ENCODE measurements around the gene TXNDC11. TPM values are rescaled to one million over a fixed set of nuclear protein-coding genes. Genes with fewer than 3 reads are reported as not detected.

TXNDC11 gene
- total RNA-seq, 4 donors from 2014 or later: 69.3 to 89.4 (median 76.9) TPM

DNA sequence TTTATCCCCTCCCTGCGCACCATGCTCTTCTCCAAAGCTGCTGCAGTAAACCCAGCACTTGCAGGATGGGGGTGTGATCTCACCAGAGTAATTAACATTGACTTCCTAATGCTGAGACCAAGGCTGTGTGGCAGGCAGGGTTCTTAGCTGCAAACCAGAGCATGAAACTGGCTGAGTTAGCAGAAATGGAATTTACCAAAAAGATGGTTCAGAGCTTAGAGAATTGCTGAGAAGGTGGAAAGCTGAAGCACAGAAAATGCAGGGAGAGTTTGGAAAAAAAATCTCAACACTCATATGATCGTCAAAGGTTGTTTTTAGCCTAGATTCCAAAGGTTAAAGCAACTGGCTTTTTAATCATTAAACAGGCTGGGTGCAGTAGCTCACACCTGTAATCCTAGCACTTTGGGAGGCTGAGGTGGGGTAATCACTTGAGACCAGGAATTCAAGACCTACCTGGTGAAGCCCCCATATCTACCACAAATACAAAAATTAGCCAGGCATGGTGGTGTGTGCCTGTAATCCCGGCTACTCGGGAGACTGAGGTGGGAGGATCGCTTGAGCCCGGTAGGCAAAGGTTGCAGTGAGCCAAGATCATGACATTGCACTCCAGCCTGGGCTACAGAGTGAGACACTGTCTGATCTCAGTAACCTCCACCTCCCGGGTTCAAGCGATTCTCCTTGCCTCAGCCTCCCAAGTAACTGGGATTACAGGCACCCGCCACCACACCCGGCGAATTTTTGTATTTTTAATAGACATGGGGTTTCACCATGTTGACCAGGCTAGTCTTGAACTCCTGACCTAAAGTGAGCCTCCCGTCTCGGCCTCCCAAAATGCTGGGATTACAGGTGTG, 6.0 kb upstream of the TXNDC11 start:
- Histone ChIP-seq H3K4me3 (peak overlapping the region in 2 of 4 donors; percentile 2 to 12), H3K4me1 (peaks cover 0 to 10% (median 2%) of the 10 kb centered on the region in 4 donors), H3K9me3 (no peaks in the 10 kb centered on the region), H3K27ac (peak overlapping the region in 3 of 4 donors; percentile 49 to 94 (median 84)), H3K36me3 (peaks cover 0 to 47% (median 0%) of the 10 kb centered on the region in 3 donors), H3K27me3 (no peaks in the 10 kb centered on the region)
- DNase-seq: peak in 2 of 3 donors; percentile 63 to 70
- TF ChIP-seq POLR2A (IDR thresholded peaks at IDR 0.05) (no peak), CTCF (IDR thresholded peaks at IDR 0.05) (no peak)

GRCh38 chr16:11747949-11748403, 5.3 kb upstream of the TXNDC11 start:
- no peaks in the 10 kb centered on the region for H3K9me3 ChIP-seq
- peaks cover 0 to 15% (median 2%) of the 10 kb centered on the region in 4 donors for H3K4me1 ChIP-seq
- no peak for TF ChIP-seq CTCF (IDR thresholded peaks at IDR 0.05)
- TF ChIP-seq POLR2A (IDR thresholded peaks at IDR 0.05): no peak
- no peak for DNase-seq
- peak overlapping the region in 3 of 4 donors; percentile 49 to 94 (median 84) for H3K27ac ChIP-seq
- H3K27me3 ChIP-seq: no peaks in the 10 kb centered on the region
- H3K36me3 ChIP-seq: peaks cover 0 to 41% (median 0%) of the 10 kb centered on the region in 3 donors
- peak overlapping the region in 2 of 4 donors; percentile 2 to 12 for H3K4me3 ChIP-seq

GRCh38 chr16:11744075-11744470, 1.4 kb upstream of the TXNDC11 start:
- no peak for TF ChIP-seq CTCF (IDR thresholded peaks at IDR 0.05)
- no peak for TF ChIP-seq POLR2A (IDR thresholded peaks at IDR 0.05)
- no peaks in the 10 kb centered on the region for H3K9me3 ChIP-seq
- peaks cover 0 to 38% (median 12%) of the 10 kb centered on the region in 4 donors for H3K4me1 ChIP-seq
- H3K27me3 ChIP-seq: no peaks in the 10 kb centered on the region
- H3K36me3 ChIP-seq: peaks cover 0 to 2% (median 0%) of the 10 kb centered on the region in 3 donors
- no peak overlapping the region for H3K4me3 ChIP-seq
- peak overlapping the region; percentile 98 to 100 (median 99) for H3K27ac ChIP-seq
- no peak for DNase-seq

DNA sequence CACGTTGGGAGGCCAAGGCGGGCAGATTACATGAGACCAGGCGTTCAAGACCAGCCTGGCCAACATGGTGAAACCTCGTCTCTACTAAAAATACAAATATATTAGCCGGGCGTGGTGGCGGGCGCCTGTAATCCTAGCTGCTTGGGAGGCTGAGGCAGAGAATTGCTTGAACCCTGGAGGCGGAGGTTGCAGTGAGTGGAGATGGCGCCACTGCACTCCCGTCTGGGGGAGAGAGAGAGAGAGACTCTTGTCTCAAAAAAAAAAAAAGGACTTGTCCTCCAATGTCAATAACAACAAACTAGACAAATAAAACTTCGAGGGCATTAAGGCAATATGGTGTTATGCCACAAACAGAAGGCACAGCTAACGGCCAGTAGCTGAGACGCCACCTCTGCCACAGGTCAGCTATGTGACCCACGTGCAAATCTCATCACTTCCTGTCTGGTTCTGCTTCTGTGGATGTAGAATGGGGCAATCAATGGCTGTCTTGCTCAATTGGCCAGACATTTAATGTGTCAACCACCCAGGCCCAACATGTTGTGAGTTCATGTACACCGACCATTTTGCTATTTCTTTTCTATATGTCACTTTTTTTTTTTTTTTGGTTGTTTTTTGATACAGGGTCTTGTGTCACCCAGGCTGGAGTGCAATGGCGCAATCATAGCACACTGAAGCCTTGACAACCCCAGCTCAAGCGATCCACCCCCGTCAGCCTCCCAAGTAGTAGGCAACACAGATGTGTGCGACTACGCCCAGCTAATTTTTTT, 834 bp upstream of the TXNDC11 start:
- Histone ChIP-seq H3K4me3 (peak overlapping the region; percentile 87 to 98 (median 89)), H3K36me3 (no peaks in the 10 kb centered on the region), H3K27ac (peak overlapping the region; percentile 98 to 100 (median 99)), H3K9me3 (no peaks in the 10 kb centered on the region), H3K4me1 (peaks cover 0 to 42% (median 12%) of the 10 kb centered on the region in 4 donors), H3K27me3 (no peaks in the 10 kb centered on the region)
- DNase-seq: peak in 2 of 3 donors; percentile 49 to 75
- TF ChIP-seq CTCF (IDR thresholded peaks at IDR 0.05): no peak
- TF ChIP-seq POLR2A (IDR thresholded peaks at IDR 0.05): no peak

DNA sequence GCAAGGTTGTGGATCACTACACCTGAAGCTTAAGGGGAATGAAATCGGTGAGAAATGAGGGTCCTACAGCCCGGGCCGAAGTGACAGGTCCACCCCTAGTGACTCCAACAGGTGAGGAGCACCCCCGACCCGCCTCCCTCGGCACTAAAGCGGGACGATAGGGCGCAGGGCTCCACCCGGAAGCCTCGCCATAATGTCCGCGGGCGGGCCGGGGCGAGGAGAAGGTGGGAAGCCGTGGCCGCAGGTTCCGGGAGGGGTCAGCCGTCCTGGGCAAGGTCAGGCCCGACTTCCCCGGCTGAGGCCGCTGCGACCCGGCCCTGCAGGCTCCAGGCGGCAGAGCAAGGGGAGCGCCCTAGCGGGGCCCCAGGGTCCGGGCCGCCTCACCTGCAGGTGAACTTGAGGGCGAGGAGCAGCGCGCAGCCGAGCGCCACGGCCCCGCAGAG, 543 bp downstream of the TXNDC11 start:
- Histone ChIP-seq H3K9me3 (no peaks in the 10 kb centered on the region), H3K36me3 (peaks cover 0 to 4% (median 0%) of the 10 kb centered on the region in 3 donors), H3K27ac (peak overlapping the region; percentile 98 to 100 (median 99)), H3K4me3 (peak overlapping the region; percentile 87 to 98 (median 89)), H3K27me3 (no peaks in the 10 kb centered on the region), H3K4me1 (peaks cover 0 to 39% (median 12%) of the 10 kb centered on the region in 4 donors)
- peak; percentile 54 to 81 (median 80) for DNase-seq
- TF ChIP-seq CTCF (IDR thresholded peaks at IDR 0.05) (no peak), POLR2A (IDR thresholded peaks at IDR 0.05) (no peak)
